ENCODE measurements around the gene AUTS2. TPM values are rescaled to one million over a fixed set of nuclear protein-coding genes. Genes with fewer than 3 reads are reported as not detected.
A peak's percentile ranks its signal among the peaks of the same experiment; 100 is the strongest.

Gene AUTS2
- total and polyA plus RNA-seq, 10 of the 15 experiments (the other 5 are each of a cell fraction or from before 2014, with no cell fraction given), result 6.4 to 55.6 (median 21.6) TPM

- TF ChIP-seq PRDM15 (CRISPR knock-in tag; IDR thresholded peaks at IDR 0.05), result no peak
- no peak for TF ChIP-seq CHD1 (IDR thresholded peaks at IDR 0.05; ENCODE audit: low read depth, low read length)
- TF ChIP-seq CBX5 (IDR thresholded peaks at IDR 0.05; ENCODE audit: low read depth), result peak; percentile 85; the same call in 1 of the 2 replicates
- peak; percentile 48; the same call in 1 of the 2 replicates for TF ChIP-seq TCF7 (IDR thresholded peaks at IDR 0.05; ENCODE audit: borderline replicate concordance)
- TF ChIP-seq PAX5 (IDR thresholded peaks at IDR 0.05; ENCODE audit: borderline replicate concordance, low read depth, low read length), result peak; percentile 82
- peak; percentile 87 for TF ChIP-seq TCF3 (IDR thresholded peaks at IDR 0.05; ENCODE audit: borderline replicate concordance, insufficient read depth, low read depth, low read length)
- TF ChIP-seq EED (IDR thresholded peaks at IDR 0.05; ENCODE audit: low read depth), result peak; percentile 98
- peak; percentile 43 for TF ChIP-seq JUNB (IDR thresholded peaks at IDR 0.05)
- peak; percentile 96 for TF ChIP-seq RELB (IDR thresholded peaks at IDR 0.05; ENCODE audit: low read depth)
- TF ChIP-seq BCL3 (IDR thresholded peaks at IDR 0.05; ENCODE audit: borderline replicate concordance, insufficient read depth, low read depth, low read length, poor library complexity, severe bottlenecking), result no peak
- no peak for TF ChIP-seq CEBPB (IDR thresholded peaks at IDR 0.05; ENCODE audit: borderline replicate concordance in 1 of 2, low read depth in 2 of 2, low read length in 2 of 2)
- TF ChIP-seq IRF5 (IDR thresholded peaks at IDR 0.05; ENCODE audit: borderline replicate concordance), result no peak
- TF ChIP-seq DPF2 (IDR thresholded peaks at IDR 0.05), result peak; percentile 94
- peak; percentile 86; the same call in 1 of the 2 replicates for TF ChIP-seq TBL1XR1 (IDR thresholded peaks at IDR 0.05; ENCODE audit: low read depth, low read length)
- peak; percentile 83 for TF ChIP-seq ZNF217 (IDR thresholded peaks at IDR 0.05)
- TF ChIP-seq FOXM1 (IDR thresholded peaks at IDR 0.05; ENCODE audit: low read depth, low read length), result peak; percentile 88
- TF ChIP-seq RAD21 (IDR thresholded peaks at IDR 0.05; ENCODE audit: insufficient read depth, low read depth, low read length), result peak; percentile 7; the same call in 1 of the 2 replicates
- TF ChIP-seq TAF1 (IDR thresholded peaks at IDR 0.05; ENCODE audit: borderline replicate concordance, low read depth, low read length), result no peak
- peak; percentile 91 to 97 for TF ChIP-seq EP300 (IDR thresholded peaks at IDR 0.05; ENCODE audit: borderline replicate concordance in 1 of 2, control insufficient read depth in 1 of 2, low read depth in 2 of 2, low read length in 2 of 2)
- TF ChIP-seq IKZF1 (conservative IDR thresholded peaks at IDR 0.05), result peak; percentile 99
- peak; percentile 95 for TF ChIP-seq MYB (IDR thresholded peaks at IDR 0.05; ENCODE audit: borderline replicate concordance, low read depth, low read length)
- TF ChIP-seq SIN3A (IDR thresholded peaks at IDR 0.05; ENCODE audit: low read depth, low read length), result peak; percentile 67; the same call in 1 of the 2 replicates
Measured at GRCh38 chr7:69696054-69696591, 97.8 kb downstream of the AUTS2 start (continued).

All from GM12878 (cell line).